HCT116 (cell line): ENCODE results near the gene RYR2. TPM values are rescaled to one million over a fixed set of nuclear protein-coding genes. Genes with fewer than 3 reads are reported as not detected.

Experiments
- ATAC-seq: fragments of 200-7000 bp; cut with Tn5 transposase; 2 replicates; pipeline ENCODE4 v1.9.1; 2020; ENCODE audit warnings: mild to moderate bottlenecking, moderate library complexity
- BruUV-seq: library from RNA; stranded (reverse); fragments of 400-500 nt; replicated peaks from 2 replicates; lab custom pipeline; 2021; lab: Mats Ljungman, UMichigan
- CTCF ChIA-PET: fragments of 300-600 bp; sonication (Branson Sonifier 250); formaldehyde crosslinking; loops from one replicate; lab custom pipeline; 2021; ENCODE audit warnings: antibody characterized with exemption; lab: Charles Lee
- POLR2A ChIA-PET: fragments of 300-600, 350-600 bp; sonication (Branson Sonifier 250); formaldehyde crosslinking; loops from one replicate; lab custom pipeline; 2021; ENCODE audit warnings: antibody characterized with exemption; lab: Charles Lee
- RAD21 ChIA-PET, 2 experiments: fragments of 300-600 bp; sonication (Branson Sonifier 250); formaldehyde crosslinking; loops; one replicate each; lab custom pipeline; 2023; ENCODE audit warnings: low total read pairs in 2 of 2; ENCODE audit not compliant: uncharacterized antibody in 2 of 2, unreplicated experiment in 2 of 2, low non-redundant PET in 1 of 2; lab: Charles Lee
- DNase-seq: peaks from one replicate; pipeline ENCODE4 v3.0.0-alpha.2; 2010; ENCODE audit warnings: low read depth, low spot score
- H2AFZ ChIP-seq: fragments of 200-600 bp; shearing (Covaris generic), sonication (generic); 2 replicates; pipeline ENCODE4 v1.6.1; 2017; ENCODE audit warnings: low read depth, mixed run types, mixed read lengths, antibody characterized with exemption, low read length; ENCODE audit not compliant: poor library complexity, severe bottlenecking
- H3K27ac ChIP-seq: 2 replicates; pipeline ENCODE4 v1.5.1; 2012; ENCODE audit warnings: low read depth, low read length
- H3K27me3 ChIP-seq: fragments of 200-600 bp; sonication (generic); 2 replicates; pipeline ENCODE4 v1.6.1; 2016; ENCODE audit warnings: mixed run types, low read length, mixed read lengths; ENCODE audit not compliant: insufficient read depth
- H3K36me3 ChIP-seq, 2 experiments: fragments of 200-500 bp in 1 of 2; fragments of 200-600 bp in 1 of 2; sonication (Bioruptor generic) in 1 of 2; sonication (generic) in 1 of 2; 2 replicates each; pipeline versions ENCODE4 v1.5.1 to v1.6.1; 2014 to 2016; ENCODE audit warnings: low read length in 2 of 2, inconsistent platforms in 1 of 2, mixed read lengths in 1 of 2, mixed run types in 1 of 2; ENCODE audit not compliant: insufficient read depth in 2 of 2, control insufficient read depth in 1 of 2
- H3K4me1 ChIP-seq, 2 experiments: fragments of 200-600 bp in 1 of 2; sonication (generic) in 1 of 2; 2 replicates each; pipeline versions ENCODE4 v1.5.1 to v1.6.1; 2012 to 2017; ENCODE audit warnings: low read length in 2 of 2, inconsistent platforms in 1 of 2, mild to moderate bottlenecking in 1 of 2, mixed read lengths in 1 of 2, mixed run types in 1 of 2, moderate library complexity in 1 of 2; ENCODE audit not compliant: insufficient read depth in 2 of 2, control insufficient read depth in 1 of 2
- H3K4me2 ChIP-seq: fragments of 200-600 bp; sonication (generic); 2 replicates; pipeline ENCODE4 v1.6.1; 2017; ENCODE audit warnings: mixed run types, low read length, mixed read lengths
- H3K4me3 ChIP-seq, 2 experiments: fragments of 200-600 bp in 1 of 2; sonication (generic) in 1 of 2; replicated peaks in 1 of 2; 2 replicates each; pipeline ENCODE4 v1.5.1; 2011 to 2016; ENCODE audit warnings: low read length in 2 of 2, control low read depth in 1 of 2, low read depth in 1 of 2, mild to moderate bottlenecking in 1 of 2, mixed read lengths in 1 of 2, mixed run types in 1 of 2
- H3K79me2 ChIP-seq: fragments of 200-600 bp; sonication (generic); 2 replicates; pipeline ENCODE4 v1.6.1; 2017; ENCODE audit warnings: mild to moderate bottlenecking, mixed run types, low read length, moderate library complexity, mixed read lengths; ENCODE audit not compliant: insufficient read depth
- H3K9ac ChIP-seq: fragments of 200-600 bp; sonication (generic); 2 replicates; pipeline ENCODE4 v1.6.1; 2016; ENCODE audit warnings: low read length, mixed read lengths
- H3K9me2 ChIP-seq: fragments of 200-600 bp; sonication (generic), shearing (Covaris generic); 2 replicates; pipeline ENCODE4 v1.6.1; 2017; ENCODE audit warnings: mixed run types, mild to moderate bottlenecking, moderate library complexity; ENCODE audit not compliant: insufficient read depth
- H3K9me3 ChIP-seq, 2 experiments: fragments of 200-500 bp in 1 of 2; fragments of 200-600 bp in 1 of 2; sonication (Bioruptor generic) in 1 of 2; sonication (generic) in 1 of 2; 2 replicates each; pipeline ENCODE4 v1.6.1; 2014 to 2017; ENCODE audit warnings: low read length in 2 of 2, mixed read lengths in 2 of 2, inconsistent platforms in 1 of 2, low read depth in 1 of 2, mild to moderate bottlenecking in 1 of 2, mixed run types in 1 of 2, moderate library complexity in 1 of 2; ENCODE audit not compliant: control insufficient read depth in 1 of 2, insufficient read depth in 1 of 2
- H4K20me1 ChIP-seq: fragments of 200-600 bp; sonication (generic), shearing (Covaris generic); 2 replicates; pipeline ENCODE4 v1.6.1; 2017; ENCODE audit warnings: mixed run types, mild to moderate bottlenecking, moderate library complexity; ENCODE audit not compliant: insufficient read depth
- CBX3 ChIP-seq: IDR thresholded peaks from 2 replicates; pipeline ENCODE4 v1.6.1; 2012; ENCODE audit warnings: low read depth
- CEBPB ChIP-seq: IDR thresholded peaks from 2 replicates; pipeline ENCODE4 v1.6.1; 2012; ENCODE audit warnings: low read depth
- EGR1 ChIP-seq: IDR thresholded peaks from 2 replicates; pipeline ENCODE4 v1.6.1; 2012; ENCODE audit warnings: low read depth
- ELF1 ChIP-seq: IDR thresholded peaks from 2 replicates; pipeline ENCODE4 v1.6.1; 2012; ENCODE audit warnings: low read depth, borderline replicate concordance
- EZH2 ChIP-seq: fragments of 200-600 bp; sonication (generic); IDR thresholded peaks from 2 replicates; pipeline ENCODE4 v1.6.1; 2017; ENCODE audit warnings: antibody characterized with exemption, mixed run types
- EZH2phosphoT487 ChIP-seq: fragments of 200-600 bp; IDR thresholded peaks from 2 replicates; pipeline ENCODE4 v1.6.1; 2018; ENCODE audit warnings: antibody characterized with exemption, borderline replicate concordance
- FOSL1 ChIP-seq: IDR thresholded peaks from 2 replicates; pipeline ENCODE4 v1.6.1; 2012; ENCODE audit warnings: low read depth
- MAX ChIP-seq: IDR thresholded peaks from 2 replicates; pipeline ENCODE4 v1.6.1; 2012
- POLR2A ChIP-seq: IDR thresholded peaks from 2 replicates; pipeline ENCODE4 v1.7.0; 2011; ENCODE audit warnings: borderline replicate concordance; ENCODE audit not compliant: insufficient read depth, insufficient read length; ENCODE audit errors: extremely low read depth
- POLR2AphosphoS5 ChIP-seq: IDR thresholded peaks from 2 replicates; pipeline ENCODE4 v1.6.1; 2011; ENCODE audit warnings: mild to moderate bottlenecking, low read depth, low read length, moderate library complexity
- SIN3A ChIP-seq: IDR thresholded peaks from 2 replicates; pipeline ENCODE4 v1.6.1; 2012; ENCODE audit warnings: low read depth
- YY1 ChIP-seq: IDR thresholded peaks from 2 replicates; pipeline ENCODE4 v1.6.1; 2011; ENCODE audit warnings: low read length, low read depth, moderate library complexity, mild to moderate bottlenecking; ENCODE audit not compliant: insufficient replicate concordance; ENCODE audit errors: extremely low read depth
- ZBTB33 ChIP-seq: IDR thresholded peaks from 2 replicates; pipeline ENCODE4 v1.6.1; 2011; ENCODE audit warnings: mild to moderate bottlenecking, low read length, moderate library complexity; ENCODE audit not compliant: insufficient replicate concordance; ENCODE audit errors: extremely low read depth
- intact Hi-C: fragments of 100-400 bp; cut with micrococcal nuclease; formaldehyde crosslinking; loops from 2 replicates; pipeline ENCODE4 v1.10.0; 2022
- total RNA-seq: library from RNA; stranded (reverse); gene quantifications from one replicate; pipeline ENCODE4 v1.2.1, GENCODE V29; 2021; ENCODE audit not compliant: unreplicated experiment

Gene RYR2
- total RNA-seq, 1 experiment from 2014 or later: 0.02 TPM

GRCh38 chr1:237309595-237310118, 267.7 kb downstream of the RYR2 start:
- TF ChIP-seq MAX (no peak), CBX3 (no peak), ZBTB33 (no peak), YY1 (no peak), ELF1 (no peak), EGR1 (no peak), FOSL1 (no peak), CEBPB (no peak)
- Histone ChIP-seq H3K9ac (no peak overlapping the region), H3K9me2 (no peaks in the 10 kb centered on the region), H3K4me2 (no peak overlapping the region), H3K27me3 (no peaks in the 10 kb centered on the region), H4K20me1 (no peaks in the 10 kb centered on the region), H3K4me3 (no peak overlapping the region), H3K27ac (no peak overlapping the region), H3K36me3 (no peaks in the 10 kb centered on the region), H2AFZ (no peak overlapping the region), H3K79me2 (no peaks in the 10 kb centered on the region), H3K4me1 (no peaks in the 10 kb centered on the region), H3K9me3 (no peaks in the 10 kb centered on the region)
- DNase-seq (no peak), ATAC-seq (no peak)
- intact Hi-C loops: no loop called here
- no TSS peak for BruUV-seq
- ChIA-PET CTCF (no interaction called here), POLR2A (no interaction called here), RAD21 (no interaction called here)

- Histone ChIP-seq H3K27me3 (no peaks in the 10 kb centered on the region), H3K4me1 (no peaks in the 10 kb centered on the region), H3K9ac (no peak overlapping the region), H3K9me2 (no peaks in the 10 kb centered on the region), H3K27ac (no peak overlapping the region), H3K36me3 (no peaks in the 10 kb centered on the region), H3K4me3 (no peak overlapping the region), H3K79me2 (no peaks in the 10 kb centered on the region), H2AFZ (no peak overlapping the region), H3K9me3 (peaks cover 0 to 4% of the 10 kb centered on the region in 2 experiments; a peak in 1 of 4 replicates), H4K20me1 (no peaks in the 10 kb centered on the region), H3K4me2 (no peak overlapping the region)
- no peak for ATAC-seq
- ChIA-PET RAD21 (no interaction called here), CTCF (no interaction called here), POLR2A (no interaction called here)
- intact Hi-C loops: no loop called here
- TF ChIP-seq POLR2AphosphoS5 (no peak), EZH2phosphoT487 (no peak), ELF1 (no peak), POLR2A (no peak), EZH2 (no peak), SIN3A (no peak)
- no peak for DNase-seq
- no TSS peak for BruUV-seq
These were observed 274.4 kb downstream of the RYR2 start for GRCh38 chr1:237316352-237316751.
